NCI-H526 treated with DMSO at 0.1 percent for 48 hours (cell line): ENCODE results near the gene AP3S1.
A peak's percentile ranks its signal among the peaks of the same experiment; 100 is the strongest.
"Not testable (repeated sequence)": the region's sequence is repeated elsewhere in the genome, so short reads cannot be mapped to it uniquely, and the experiment has no call there.

Experiments
- DNase-seq: peaks from one replicate; lab custom pipeline; 2025; lab: John Stamatoyannopoulos, UW

The AP3S1 gene

GRCh38 chr5:115841382-115842088 lies at the start of gene AP3S1, which contains the start of gene ATG12:
AP3S1 (plus strand) TSS chr5:115841935; CDS start chr5:115842038, 103 bp downstream.
ATG12 (minus strand) TSS chr5:115841565; CDS start chr5:115841552, 13 bp downstream.
- DNase-seq: peak; percentile 70

DNA sequence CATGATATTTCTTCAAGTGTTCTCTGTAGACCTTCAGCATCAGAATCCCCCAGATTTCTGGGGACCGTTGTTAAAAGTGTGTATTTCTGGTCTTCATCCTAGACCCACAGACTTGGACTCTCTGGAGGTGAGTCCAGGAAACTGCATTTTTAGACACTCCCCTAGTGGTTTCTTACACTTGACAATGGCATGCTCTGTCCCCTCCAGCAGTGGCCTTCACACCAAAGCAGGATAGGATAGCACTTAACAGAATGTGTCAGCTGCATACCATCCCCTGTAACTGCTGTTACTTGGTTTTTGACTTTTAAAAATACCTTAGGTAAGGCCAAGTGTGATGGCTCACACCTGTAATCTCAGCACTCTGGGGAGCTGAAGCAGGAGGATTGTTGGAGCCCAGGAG lies 46.0 kb upstream of the AP3S1 start:
- no peak for DNase-seq

- no peak for DNase-seq
These were observed 45.1 kb upstream of the AP3S1 start for GRCh38 chr5:115796656-115797055.

DNA sequence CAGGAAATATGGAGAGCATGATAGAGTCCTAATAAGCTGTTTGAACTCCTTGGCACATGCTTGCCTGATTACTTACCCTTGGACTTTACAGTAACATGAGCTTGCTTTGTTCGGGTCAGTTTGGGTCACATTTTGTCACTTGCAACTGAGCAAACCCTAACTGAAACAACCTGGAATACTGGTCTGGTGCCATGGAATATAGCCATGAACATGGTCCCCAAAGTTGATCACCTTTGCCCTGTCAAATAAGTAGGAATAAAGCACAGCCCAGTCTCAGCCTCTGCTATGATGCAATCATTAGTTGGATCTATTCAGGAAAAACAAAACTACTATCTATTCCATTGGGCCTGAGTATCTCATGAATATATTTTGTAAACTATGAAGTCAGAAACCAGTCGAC lies 43.5 kb upstream of the AP3S1 start:
- DNase-seq: no peak

DNA sequence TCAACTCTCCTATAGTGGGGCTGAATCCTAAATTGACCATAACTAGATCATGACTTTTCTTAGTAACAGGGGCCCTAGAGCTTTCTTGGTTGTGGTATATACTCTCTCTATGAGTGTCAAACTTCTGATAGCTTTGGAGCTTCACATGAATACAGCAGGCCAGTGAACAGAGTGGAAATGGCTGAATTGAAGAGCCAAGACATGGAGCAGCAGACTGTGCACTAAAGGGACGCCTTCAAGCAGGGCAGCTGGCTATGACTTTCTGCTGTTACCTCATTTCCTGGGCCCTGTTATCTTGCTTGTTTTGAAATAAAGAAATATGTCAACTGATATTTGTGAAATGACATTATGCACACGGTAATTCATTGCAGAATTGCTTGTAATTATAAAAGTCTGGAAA lies 41.6 kb upstream of the AP3S1 start:
- DNase-seq: no peak

- DNase-seq: no peak
These were observed 40.6 kb upstream of the AP3S1 start for GRCh38 chr5:115801152-115801551.

- DNase-seq: no peak
These were observed 39.8 kb upstream of the AP3S1 start for GRCh38 chr5:115801984-115802383.

DNA sequence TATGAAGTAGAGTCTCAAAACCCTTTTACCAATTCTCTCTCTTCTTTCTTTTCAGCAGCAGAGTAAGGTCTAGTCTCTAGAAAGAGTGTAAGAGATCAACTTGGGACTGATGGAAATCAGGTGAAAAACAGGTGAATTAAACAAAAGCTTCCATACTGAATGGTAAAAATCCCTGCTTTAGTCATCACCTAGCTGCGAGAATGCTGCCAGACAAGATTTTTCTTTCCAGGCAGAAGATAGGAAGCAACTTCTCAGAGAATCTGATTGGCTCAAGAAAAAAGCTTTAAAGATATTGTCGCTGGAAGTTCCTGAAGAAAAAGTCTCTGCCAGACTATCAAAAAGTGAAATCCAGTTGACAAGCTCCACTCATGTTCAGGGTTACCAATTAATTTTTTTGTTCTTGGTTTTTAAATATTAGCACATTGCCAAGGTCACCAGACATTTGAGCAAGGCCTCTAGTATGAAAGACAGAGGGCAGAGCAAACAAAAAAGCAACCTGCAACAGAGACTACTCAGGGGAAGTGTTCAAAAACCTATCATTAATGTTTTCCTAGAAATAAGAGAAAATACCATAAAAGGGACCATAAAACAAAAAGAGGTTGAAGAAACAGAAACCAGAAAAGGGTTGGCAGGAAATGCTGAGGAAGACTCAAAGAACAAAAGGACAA lies 34.6 kb upstream of the AP3S1 start:
- DNase-seq: no peak

DNA sequence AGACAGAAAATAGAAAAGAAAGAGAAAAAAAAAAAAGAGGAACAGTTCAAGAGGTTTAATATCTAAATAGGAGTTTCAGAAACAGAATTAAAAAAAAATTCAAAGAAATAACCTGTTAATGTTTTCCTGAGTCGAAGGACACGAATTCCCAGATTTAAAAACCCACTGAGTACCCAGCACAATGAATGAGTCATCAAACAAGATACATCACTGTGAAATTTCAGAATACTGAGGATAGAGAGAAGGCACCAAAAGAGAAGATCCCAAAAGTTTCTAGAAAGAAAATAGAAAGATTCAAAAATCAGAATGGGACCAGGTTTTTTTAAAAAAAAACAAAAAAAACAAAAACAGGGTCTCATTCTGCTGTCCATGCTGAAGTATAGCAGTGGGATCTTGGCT lies 34.1 kb upstream of the AP3S1 start:
- DNase-seq: no peak

DNA sequence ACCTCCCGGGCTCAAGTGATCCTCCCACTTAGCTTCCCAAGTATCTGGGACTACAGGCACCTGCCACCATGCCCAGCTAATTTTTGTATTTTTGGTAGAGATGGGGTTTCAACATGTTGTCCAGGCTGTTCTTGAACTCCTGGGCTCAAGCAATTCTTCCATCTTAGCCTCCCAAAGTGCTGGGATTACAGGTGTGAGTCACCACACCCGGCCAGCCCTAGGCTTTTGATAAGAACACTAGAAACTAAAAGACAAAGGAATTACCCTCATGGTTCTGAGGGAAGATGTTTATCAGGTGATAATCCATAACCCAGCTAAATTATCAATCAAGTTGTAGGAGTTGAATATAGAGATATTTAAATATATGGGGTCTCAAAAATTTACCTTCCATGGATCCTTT lies 33.7 kb upstream of the AP3S1 start:
- DNase-seq: not testable (repeated sequence)

GRCh38 chr5:115809946-115810345 lies 31.8 kb upstream of the AP3S1 start:
- DNase-seq: no peak

GRCh38 chr5:115810761-115811160 lies 31.0 kb upstream of the AP3S1 start:
- no peak for DNase-seq

GRCh38 chr5:115811406-115811805 lies 30.3 kb upstream of the AP3S1 start:
- DNase-seq: no peak

- no peak for DNase-seq
These were observed 29.4 kb upstream of the AP3S1 start for GRCh38 chr5:115812372-115812771.

- DNase-seq: no peak
These were observed 28.0 kb upstream of the AP3S1 start for GRCh38 chr5:115813719-115814118.

- no peak for DNase-seq
These were observed 26.6 kb upstream of the AP3S1 start for GRCh38 chr5:115815006-115815692.

DNA sequence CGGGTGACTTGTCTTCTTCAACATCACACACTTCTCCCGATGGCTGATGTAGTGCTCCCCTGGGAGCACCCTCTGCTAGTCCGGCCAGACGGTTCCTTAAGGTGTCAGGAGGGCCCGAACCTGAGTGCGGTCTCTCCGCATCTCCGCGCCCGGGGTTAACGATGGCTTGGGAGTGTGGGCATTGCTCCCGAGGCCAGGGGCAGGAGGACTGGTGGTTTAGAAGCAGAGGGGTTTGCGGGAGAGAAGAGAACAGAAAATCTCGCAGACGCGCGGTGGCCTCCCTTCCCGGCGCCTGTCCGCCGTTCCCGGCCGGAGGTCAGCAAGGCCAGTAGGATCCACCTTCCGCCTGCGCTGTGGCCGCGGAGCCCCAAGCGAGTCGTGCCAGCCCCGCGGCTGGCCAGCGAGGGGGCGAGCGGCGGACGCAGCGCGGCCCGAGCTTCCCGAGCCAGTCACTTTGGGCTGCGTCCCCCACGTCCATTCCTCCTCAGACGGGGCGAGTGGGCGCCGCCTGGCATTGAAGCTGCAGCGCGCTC lies 26.0 kb upstream of the AP3S1 start:
- DNase-seq: no peak

DNA sequence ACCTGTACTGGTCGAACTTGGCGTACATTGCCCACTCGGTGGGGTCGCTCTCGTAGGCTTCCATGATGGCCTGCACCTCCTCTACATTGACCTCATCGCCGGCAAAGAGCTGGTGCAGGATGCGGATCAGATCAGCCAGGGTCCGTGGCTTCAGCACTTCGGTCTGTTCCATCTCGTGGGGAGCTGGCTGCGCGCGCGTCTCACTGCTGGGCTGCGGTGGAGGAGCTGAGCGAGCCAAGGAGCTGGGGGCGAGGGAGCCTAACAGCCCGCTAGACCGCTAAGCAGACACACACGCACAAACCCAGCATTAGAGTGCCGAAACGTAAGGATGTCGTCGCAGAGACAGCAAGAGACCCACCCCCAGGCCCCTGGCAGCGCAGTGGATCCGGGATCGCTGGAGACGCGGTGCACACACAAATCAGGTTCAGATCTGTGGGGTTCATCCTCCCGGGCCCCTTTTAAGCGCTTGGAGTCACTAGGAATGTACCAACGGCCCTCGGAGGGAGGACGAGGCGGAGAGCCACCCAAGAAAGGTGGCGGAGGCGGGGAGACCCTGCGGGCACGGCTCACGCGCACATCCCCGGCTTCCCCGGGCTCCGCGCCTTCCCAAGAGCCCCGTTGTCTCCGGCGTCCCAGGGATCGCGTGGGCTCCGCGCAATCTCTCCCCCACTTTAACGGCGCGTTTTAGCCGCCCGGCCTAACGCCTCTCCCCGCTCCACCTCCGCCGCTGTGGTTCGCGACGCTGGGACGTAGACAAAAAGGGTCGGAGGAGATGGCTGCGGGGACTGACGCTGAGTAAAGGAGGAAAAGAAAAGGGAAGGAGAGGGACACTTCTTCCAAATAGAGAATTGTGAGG lies 25.3 kb upstream of the AP3S1 start, which contains the start of gene CDO1:
TSS of gene CDO1 (minus strand) at position 434 of the 856 bp plus-strand sequence. CDS start at position 172, 262 bp downstream.
- peak; percentile 47 for DNase-seq

DNA sequence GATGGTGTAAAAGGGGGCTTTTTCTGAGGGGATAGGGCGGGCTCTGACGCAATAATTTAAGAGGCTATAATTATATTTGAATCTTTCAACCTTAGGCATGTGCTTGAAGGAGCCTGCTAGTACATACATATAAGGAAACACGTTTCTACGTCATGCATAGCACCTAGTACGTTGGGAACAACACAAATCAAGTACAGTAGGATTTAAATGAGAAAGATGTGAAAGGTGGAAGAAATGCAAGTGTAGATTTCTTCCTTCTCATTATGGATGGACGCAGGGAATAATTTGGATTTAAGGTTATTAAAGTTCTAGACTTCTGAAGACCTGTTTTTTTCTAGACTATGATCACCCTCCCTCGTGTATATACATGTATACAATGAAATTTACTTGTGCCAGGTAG lies 24.3 kb upstream of the AP3S1 start:
- no peak for DNase-seq

- no peak for DNase-seq
These were observed 22.9 kb upstream of the AP3S1 start for GRCh38 chr5:115818821-115819220.

GRCh38 chr5:115820846-115821245 lies 20.9 kb upstream of the AP3S1 start:
- no peak for DNase-seq

DNA sequence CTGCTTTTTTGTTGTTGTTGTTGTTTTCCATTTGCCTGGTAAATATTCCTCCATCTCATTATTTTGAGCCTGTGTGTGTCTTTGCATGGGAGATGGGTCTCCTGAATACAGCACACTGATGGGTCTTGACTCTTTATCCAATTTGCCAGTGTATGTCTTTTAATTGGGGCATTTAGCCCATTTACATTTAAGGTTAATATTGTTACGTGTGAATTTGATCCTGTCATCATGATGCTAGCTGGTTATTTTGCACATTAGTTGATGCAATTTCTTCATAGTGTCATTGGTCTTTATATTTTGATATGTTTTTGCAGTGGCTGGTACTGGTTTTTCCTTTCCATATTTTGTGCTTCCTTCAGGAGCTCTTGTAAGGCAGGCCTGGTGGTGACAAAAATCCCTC lies 16.8 kb upstream of the AP3S1 start:
- not testable (repeated sequence) for DNase-seq
